KMS-11 (cell line): ENCODE data around the gene SORCS2.

Experiments used
- H2AFZ ChIP-seq: fragments of 200-600 bp; sonication (generic); 2 replicates; pipeline ENCODE4 v1.6.1; 2016; ENCODE audit warnings: antibody characterized with exemption, mixed run types, low read depth
- H3K27ac ChIP-seq: fragments of 200-600 bp; sonication (generic); 2 replicates; pipeline ENCODE4 v1.6.1; 2016; ENCODE audit warnings: mild to moderate bottlenecking, mixed run types
- H3K27me3 ChIP-seq: fragments of 200-600 bp; sonication (generic); 2 replicates; pipeline ENCODE4 v1.6.1; 2017; ENCODE audit warnings: mild to moderate bottlenecking, low read depth, mixed run types, moderate library complexity; ENCODE audit not compliant: insufficient read depth
- H3K36me3 ChIP-seq: fragments of 200-600 bp; sonication (generic); 2 replicates; pipeline ENCODE4 v1.6.1; 2017; ENCODE audit warnings: mild to moderate bottlenecking, mixed run types; ENCODE audit not compliant: insufficient read depth
- H3K4me1 ChIP-seq: fragments of 200-600 bp; sonication (generic); 2 replicates; pipeline ENCODE4 v1.6.1; 2016; ENCODE audit warnings: mild to moderate bottlenecking, low read depth, mixed run types; ENCODE audit not compliant: poor library complexity, severe bottlenecking
- H3K4me2 ChIP-seq: fragments of 200-600 bp; sonication (generic); 2 replicates; pipeline ENCODE4 v1.7.0; 2016; ENCODE audit warnings: mild to moderate bottlenecking, mixed run types
- H3K4me3 ChIP-seq: fragments of 200-600 bp; sonication (generic); IDR thresholded peaks from 2 replicates; pipeline ENCODE4 v1.6.1; 2017; ENCODE audit warnings: low read depth, low read length, mixed read lengths; ENCODE audit not compliant: insufficient read depth
- H3K79me2 ChIP-seq: fragments of 200-600 bp; sonication (generic); 2 replicates; pipeline ENCODE4 v1.6.1; 2016; ENCODE audit warnings: low read depth, mixed run types; ENCODE audit not compliant: insufficient read depth
- H3K9ac ChIP-seq: fragments of 200-600 bp; sonication (generic); 2 replicates; pipeline ENCODE4 v1.6.1; 2016; ENCODE audit warnings: mild to moderate bottlenecking, mixed run types
- H4K20me1 ChIP-seq: fragments of 200-600 bp; sonication (generic); 2 replicates; pipeline ENCODE4 v1.6.1; 2016; ENCODE audit warnings: mild to moderate bottlenecking, mixed run types; ENCODE audit not compliant: insufficient read depth
- CTCF ChIP-seq: fragments of 200-600 bp; sonication (generic); conservative IDR thresholded peaks from 2 replicates; pipeline ENCODE4 v1.6.1; 2017; ENCODE audit warnings: low read depth, mild to moderate bottlenecking, antibody characterized with exemption, low read length, moderate library complexity, mixed read lengths

The SORCS2 gene

GRCh38 chr4:7207628-7208231, 15.4 kb downstream of the SORCS2 start:
- Histone ChIP-seq H3K27ac (no peak overlapping the region), H3K4me1 (no peaks in the 10 kb centered on the region), H2AFZ (no peak overlapping the region), H4K20me1 (no peaks in the 10 kb centered on the region), H3K79me2 (no peaks in the 10 kb centered on the region), H3K4me2 (no peak overlapping the region), H3K4me3 (no peak overlapping the region), H3K27me3 (peaks cover 9% of the 10 kb centered on the region; the same call in 1 of the 2 replicates), H3K36me3 (no peaks in the 10 kb centered on the region), H3K9ac (no peak overlapping the region)
- no peak for TF ChIP-seq CTCF

GRCh38 chr4:7208509-7209451, 16.4 kb downstream of the SORCS2 start:
- H3K4me1 ChIP-seq, result no peaks in the 10 kb centered on the region
- H3K27ac ChIP-seq, result no peak overlapping the region
- H3K27me3 ChIP-seq, result peaks cover 9% of the 10 kb centered on the region; the same call in 1 of the 2 replicates
- H3K4me2 ChIP-seq, result no peak overlapping the region
- no peaks in the 10 kb centered on the region for H3K36me3 ChIP-seq
- H3K4me3 ChIP-seq, result no peak overlapping the region
- no peaks in the 10 kb centered on the region for H4K20me1 ChIP-seq
- no peak overlapping the region for H3K9ac ChIP-seq
- H3K79me2 ChIP-seq, result no peaks in the 10 kb centered on the region
- TF ChIP-seq CTCF, result no peak
- no peak overlapping the region for H2AFZ ChIP-seq

DNA sequence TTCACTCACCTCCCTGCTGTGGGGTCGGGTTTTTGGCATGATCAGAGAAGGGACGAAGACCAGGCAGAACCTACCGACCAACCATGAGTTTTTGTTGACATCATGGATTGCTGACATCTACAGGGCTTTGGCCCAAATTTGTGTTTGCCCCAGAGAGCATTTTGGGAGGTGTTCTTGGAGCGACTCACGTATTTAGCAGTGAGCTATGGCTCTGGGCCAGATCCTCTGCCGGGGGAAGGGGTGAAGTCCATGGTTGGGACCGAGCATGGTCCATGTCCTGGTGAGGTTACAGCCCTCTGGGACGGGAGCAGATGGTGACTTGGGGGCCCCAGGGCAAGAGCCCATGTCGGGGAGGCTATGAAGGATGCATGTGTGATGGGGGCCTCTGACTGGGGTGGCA, 17.4 kb downstream of the SORCS2 start:
- H2AFZ ChIP-seq, result no peak overlapping the region
- H3K9ac ChIP-seq, result no peak overlapping the region
- no peak overlapping the region for H3K27ac ChIP-seq
- no peak for TF ChIP-seq CTCF
- no peaks in the 10 kb centered on the region for H3K36me3 ChIP-seq
- peaks cover 5% of the 10 kb centered on the region; the same call in 1 of the 2 replicates for H3K27me3 ChIP-seq
- no peak overlapping the region for H3K4me2 ChIP-seq
- H3K4me1 ChIP-seq, result no peaks in the 10 kb centered on the region
- no peak overlapping the region for H3K4me3 ChIP-seq
- H3K79me2 ChIP-seq, result no peaks in the 10 kb centered on the region
- no peaks in the 10 kb centered on the region for H4K20me1 ChIP-seq

DNA sequence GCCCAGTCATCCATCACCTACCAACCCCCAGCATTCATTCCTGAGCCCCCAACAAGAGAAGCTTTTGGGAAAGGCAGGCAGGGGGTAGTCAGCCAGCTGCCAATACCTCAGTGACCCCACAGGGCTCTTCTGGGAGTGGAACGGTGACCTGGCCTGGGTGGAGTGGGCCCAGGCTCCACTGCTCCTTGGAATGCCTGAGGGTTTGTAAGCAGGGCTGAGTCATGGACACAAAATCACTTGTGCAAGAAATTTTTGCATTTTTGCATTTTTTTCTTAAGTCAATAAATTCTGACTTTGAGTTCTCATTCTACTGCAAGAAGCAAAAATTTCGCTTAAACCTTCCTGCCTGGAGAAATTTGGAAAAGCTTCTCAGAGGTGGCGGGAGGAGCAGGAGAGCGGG, 18.5 kb downstream of the SORCS2 start:
- Histone ChIP-seq H3K9ac (no peak overlapping the region), H3K4me1 (no peaks in the 10 kb centered on the region), H3K79me2 (no peaks in the 10 kb centered on the region), H4K20me1 (no peaks in the 10 kb centered on the region), H3K27me3 (peaks cover 5% of the 10 kb centered on the region; the same call in 1 of the 2 replicates), H2AFZ (no peak overlapping the region), H3K27ac (no peak overlapping the region), H3K4me2 (no peak overlapping the region), H3K4me3 (no peak overlapping the region), H3K36me3 (no peaks in the 10 kb centered on the region)
- TF ChIP-seq CTCF, result no peak
